HL-60 (cell line): ENCODE data around the gene TENM3.

Experiments used
- DNase-seq, 2 experiments: peaks; one replicate each; pipeline ENCODE4 v3.0.0-alpha.2; 2010 to 2020; ENCODE audit warnings: low read depth in 1 of 2, low spot score in 1 of 2
- H3K27ac ChIP-seq: fragments of 250-450 bp; sonication (Bioruptor Pico); replicated peaks from 2 replicates; pipeline ENCODE4 v1.5.1; 2020; ENCODE audit warnings: mild to moderate bottlenecking, moderate library complexity
- H3K27me3 ChIP-seq: fragments of 250-450 bp; sonication (Bioruptor Pico); 2 replicates; pipeline ENCODE4 v1.5.1; 2021; ENCODE audit warnings: mild to moderate bottlenecking, moderate library complexity; ENCODE audit not compliant: insufficient read depth, poor library complexity, severe bottlenecking
- H3K4me3 ChIP-seq: replicated peaks from 2 replicates; pipeline ENCODE4 v1.5.1; 2011; ENCODE audit warnings: mild to moderate bottlenecking, control low read depth, low read length; ENCODE audit not compliant: insufficient read depth
- GABPA ChIP-seq: IDR thresholded peaks from 2 replicates; pipeline ENCODE4 v1.6.1; 2012; ENCODE audit warnings: low read depth
- POLR2AphosphoS5 ChIP-seq: IDR thresholded peaks from 2 replicates; pipeline ENCODE4 v1.6.1; 2012; ENCODE audit warnings: low read depth
- SPI1 ChIP-seq: IDR thresholded peaks from 2 replicates; pipeline ENCODE4 v1.6.1; 2012; ENCODE audit warnings: low read depth, mild to moderate bottlenecking, borderline replicate concordance
- TF ChIP-seq, protein P1 (sequence below): IDR thresholded peaks from one replicate; pipeline ENCODE4 v1.5.1; 2011; ENCODE audit warnings: low read length, control low read depth, inconsistent platforms; ENCODE audit not compliant: insufficient read depth
- TF ChIP-seq, protein P2 (sequence below): IDR thresholded peaks from 2 replicates; pipeline ENCODE4 v1.6.1; 2012; ENCODE audit warnings: low read depth; ENCODE audit not compliant: insufficient replicate concordance

TENM3 gene

DNA sequence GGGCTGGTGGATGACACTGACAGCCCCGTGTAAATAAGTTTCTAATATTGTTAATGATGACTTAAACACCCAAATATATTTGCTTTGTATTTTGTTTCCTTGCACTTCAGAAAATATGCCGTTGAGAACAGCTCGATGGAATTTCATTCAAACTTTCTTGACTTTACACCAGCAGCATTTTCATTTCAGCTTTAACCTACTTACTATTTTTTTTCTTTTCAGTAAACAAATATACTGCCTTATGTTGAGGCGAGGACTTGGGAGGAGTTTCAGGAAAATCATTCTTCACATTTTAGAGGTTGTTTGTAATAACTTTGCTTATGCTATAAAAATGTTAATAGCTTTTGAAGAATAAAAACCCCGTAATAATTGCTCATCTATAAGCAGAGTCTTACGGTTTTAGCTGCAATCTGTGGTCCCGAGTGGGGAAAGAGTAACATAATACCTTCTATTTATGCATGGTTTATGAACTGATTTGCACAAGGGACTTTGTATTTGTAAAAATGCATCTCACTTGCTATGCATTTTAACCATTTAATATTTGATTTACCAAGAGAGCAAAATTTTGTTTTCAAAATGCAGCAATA is 14.1 kb upstream of the TENM3 start:
- no peak for TF ChIP-seq SPI1
- TF ChIP-seq, protein P1, sequence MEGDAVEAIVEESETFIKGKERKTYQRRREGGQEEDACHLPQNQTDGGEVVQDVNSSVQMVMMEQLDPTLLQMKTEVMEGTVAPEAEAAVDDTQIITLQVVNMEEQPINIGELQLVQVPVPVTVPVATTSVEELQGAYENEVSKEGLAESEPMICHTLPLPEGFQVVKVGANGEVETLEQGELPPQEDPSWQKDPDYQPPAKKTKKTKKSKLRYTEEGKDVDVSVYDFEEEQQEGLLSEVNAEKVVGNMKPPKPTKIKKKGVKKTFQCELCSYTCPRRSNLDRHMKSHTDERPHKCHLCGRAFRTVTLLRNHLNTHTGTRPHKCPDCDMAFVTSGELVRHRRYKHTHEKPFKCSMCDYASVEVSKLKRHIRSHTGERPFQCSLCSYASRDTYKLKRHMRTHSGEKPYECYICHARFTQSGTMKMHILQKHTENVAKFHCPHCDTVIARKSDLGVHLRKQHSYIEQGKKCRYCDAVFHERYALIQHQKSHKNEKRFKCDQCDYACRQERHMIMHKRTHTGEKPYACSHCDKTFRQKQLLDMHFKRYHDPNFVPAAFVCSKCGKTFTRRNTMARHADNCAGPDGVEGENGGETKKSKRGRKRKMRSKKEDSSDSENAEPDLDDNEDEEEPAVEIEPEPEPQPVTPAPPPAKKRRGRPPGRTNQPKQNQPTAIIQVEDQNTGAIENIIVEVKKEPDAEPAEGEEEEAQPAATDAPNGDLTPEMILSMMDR, result no peak
- TF ChIP-seq GABPA, result no peak
- TF ChIP-seq POLR2AphosphoS5, result no peak
- TF ChIP-seq, protein P2, sequence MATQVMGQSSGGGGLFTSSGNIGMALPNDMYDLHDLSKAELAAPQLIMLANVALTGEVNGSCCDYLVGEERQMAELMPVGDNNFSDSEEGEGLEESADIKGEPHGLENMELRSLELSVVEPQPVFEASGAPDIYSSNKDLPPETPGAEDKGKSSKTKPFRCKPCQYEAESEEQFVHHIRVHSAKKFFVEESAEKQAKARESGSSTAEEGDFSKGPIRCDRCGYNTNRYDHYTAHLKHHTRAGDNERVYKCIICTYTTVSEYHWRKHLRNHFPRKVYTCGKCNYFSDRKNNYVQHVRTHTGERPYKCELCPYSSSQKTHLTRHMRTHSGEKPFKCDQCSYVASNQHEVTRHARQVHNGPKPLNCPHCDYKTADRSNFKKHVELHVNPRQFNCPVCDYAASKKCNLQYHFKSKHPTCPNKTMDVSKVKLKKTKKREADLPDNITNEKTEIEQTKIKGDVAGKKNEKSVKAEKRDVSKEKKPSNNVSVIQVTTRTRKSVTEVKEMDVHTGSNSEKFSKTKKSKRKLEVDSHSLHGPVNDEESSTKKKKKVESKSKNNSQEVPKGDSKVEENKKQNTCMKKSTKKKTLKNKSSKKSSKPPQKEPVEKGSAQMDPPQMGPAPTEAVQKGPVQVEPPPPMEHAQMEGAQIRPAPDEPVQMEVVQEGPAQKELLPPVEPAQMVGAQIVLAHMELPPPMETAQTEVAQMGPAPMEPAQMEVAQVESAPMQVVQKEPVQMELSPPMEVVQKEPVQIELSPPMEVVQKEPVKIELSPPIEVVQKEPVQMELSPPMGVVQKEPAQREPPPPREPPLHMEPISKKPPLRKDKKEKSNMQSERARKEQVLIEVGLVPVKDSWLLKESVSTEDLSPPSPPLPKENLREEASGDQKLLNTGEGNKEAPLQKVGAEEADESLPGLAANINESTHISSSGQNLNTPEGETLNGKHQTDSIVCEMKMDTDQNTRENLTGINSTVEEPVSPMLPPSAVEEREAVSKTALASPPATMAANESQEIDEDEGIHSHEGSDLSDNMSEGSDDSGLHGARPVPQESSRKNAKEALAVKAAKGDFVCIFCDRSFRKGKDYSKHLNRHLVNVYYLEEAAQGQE, result no peak
- H3K27ac ChIP-seq, result no peak overlapping the region
- H3K27me3 ChIP-seq, result no peaks in the 10 kb centered on the region
- no peak for DNase-seq
- H3K4me3 ChIP-seq, result no peak overlapping the region

DNA sequence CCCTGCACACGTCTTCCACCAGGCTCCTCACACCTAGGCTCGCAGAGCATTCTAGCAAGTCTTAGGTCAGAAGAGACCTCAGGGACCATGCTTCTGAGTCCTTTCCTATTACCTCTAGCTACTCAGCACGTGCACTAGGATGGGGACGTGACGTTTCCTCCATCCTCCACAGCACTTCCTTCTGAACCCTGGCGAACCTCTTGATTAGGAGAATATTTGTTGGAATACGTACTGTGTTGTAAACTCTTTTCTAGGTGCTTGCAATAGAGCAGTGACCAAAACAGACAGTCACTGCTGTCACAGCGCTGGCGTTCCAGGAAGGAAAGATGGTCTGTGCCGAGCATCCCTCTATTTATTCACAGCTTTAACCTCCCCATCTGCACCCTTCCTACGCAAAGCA is 12.9 kb upstream of the TENM3 start:
- Histone ChIP-seq H3K27me3 (no peaks in the 10 kb centered on the region), H3K27ac (no peak overlapping the region), H3K4me3 (no peak overlapping the region)
- TF ChIP-seq, protein P1, result no peak
- TF ChIP-seq SPI1, result no peak
- TF ChIP-seq POLR2AphosphoS5, result no peak
- no peak for TF ChIP-seq GABPA
- TF ChIP-seq, protein P2, result no peak
- no peak for DNase-seq

DNA sequence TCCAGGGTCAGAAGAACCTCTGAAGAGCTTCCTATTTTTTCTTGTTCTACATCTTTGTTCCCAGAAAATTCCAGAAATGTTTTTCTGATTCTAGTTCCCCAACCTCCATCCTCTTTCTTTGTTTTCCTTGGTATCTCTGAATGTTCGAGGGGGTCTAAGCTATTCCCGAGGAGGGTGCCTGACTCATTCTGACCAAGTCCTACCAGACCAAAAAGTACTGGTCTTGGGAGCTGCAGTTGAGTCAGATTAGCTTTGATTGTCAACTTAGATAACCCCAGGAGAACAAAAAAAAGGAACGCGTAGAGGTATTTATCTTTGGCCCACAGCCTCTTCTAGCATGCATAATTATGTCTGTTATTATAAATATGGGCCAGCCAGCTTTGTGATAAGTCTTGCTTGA is 12.1 kb upstream of the TENM3 start:
- no peak for DNase-seq
- Histone ChIP-seq H3K27me3 (no peaks in the 10 kb centered on the region), H3K4me3 (no peak overlapping the region), H3K27ac (no peak overlapping the region)
- no peak for TF ChIP-seq GABPA
- TF ChIP-seq POLR2AphosphoS5, result no peak
- TF ChIP-seq, protein P2, result no peak
- TF ChIP-seq, protein P1, result no peak
- no peak for TF ChIP-seq SPI1
